GM21360 (cell line): ENCODE results near the gene CGREF1.

Experiments used
- ATAC-seq: cut with Tn5 transposase; IDR thresholded peaks from one replicate; pipeline ENCODE4 v1.9.1; 2021; ENCODE audit warnings: mild to moderate bottlenecking, moderate library complexity; ENCODE audit not compliant: unreplicated experiment

The CGREF1 gene

GRCh38 chr2:27089111-27089954 is 29.6 kb downstream of the CGREF1 start:
- ATAC-seq, result no peak

GRCh38 chr2:27088634-27089033 is 30.3 kb downstream of the CGREF1 start:
- ATAC-seq, result no peak

DNA sequence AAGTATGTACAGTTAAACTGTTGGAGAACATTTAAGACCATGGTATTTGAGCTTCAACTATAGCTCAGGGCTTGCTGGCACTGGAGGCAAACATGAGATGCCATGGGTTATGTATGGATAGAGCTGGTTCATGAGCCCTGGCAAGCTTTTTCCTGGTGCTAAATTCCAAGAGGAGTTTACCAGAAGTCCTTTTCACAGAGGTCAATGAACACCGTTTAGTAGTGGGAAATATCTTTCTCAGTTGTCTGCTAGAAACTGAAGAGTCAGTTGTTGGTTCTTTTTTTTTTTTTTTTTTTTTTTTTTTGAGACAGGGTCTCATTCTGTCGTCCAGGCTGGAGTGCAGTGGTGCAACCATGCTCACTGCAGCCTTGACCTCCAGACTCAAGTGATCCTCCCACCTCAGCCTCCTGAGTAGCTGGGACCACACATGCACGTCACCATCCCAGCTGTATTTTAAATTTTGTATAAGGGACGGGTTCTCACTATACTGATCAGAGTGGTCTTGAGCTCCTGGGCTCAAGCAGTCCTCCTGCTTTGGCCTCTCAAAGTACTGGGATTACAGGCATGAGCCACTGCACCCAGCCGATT is 31.0 kb downstream of the CGREF1 start:
- ATAC-seq, result no peak

GRCh38 chr2:27086724-27087593 is 32.0 kb downstream of the CGREF1 start, which contains the start of gene KHK:
KHK (plus strand) TSS chr2:27086772; CDS start chr2:27087260, 488 bp downstream.
- ATAC-seq, result peak; percentile 5

- peak; percentile 78 for ATAC-seq
Observed at GRCh38 chr2:27086090-27086723, 32.7 kb downstream of the CGREF1 start.

- ATAC-seq, result no peak
Observed at GRCh38 chr2:27085673-27086089, 33.2 kb downstream of the CGREF1 start.

DNA sequence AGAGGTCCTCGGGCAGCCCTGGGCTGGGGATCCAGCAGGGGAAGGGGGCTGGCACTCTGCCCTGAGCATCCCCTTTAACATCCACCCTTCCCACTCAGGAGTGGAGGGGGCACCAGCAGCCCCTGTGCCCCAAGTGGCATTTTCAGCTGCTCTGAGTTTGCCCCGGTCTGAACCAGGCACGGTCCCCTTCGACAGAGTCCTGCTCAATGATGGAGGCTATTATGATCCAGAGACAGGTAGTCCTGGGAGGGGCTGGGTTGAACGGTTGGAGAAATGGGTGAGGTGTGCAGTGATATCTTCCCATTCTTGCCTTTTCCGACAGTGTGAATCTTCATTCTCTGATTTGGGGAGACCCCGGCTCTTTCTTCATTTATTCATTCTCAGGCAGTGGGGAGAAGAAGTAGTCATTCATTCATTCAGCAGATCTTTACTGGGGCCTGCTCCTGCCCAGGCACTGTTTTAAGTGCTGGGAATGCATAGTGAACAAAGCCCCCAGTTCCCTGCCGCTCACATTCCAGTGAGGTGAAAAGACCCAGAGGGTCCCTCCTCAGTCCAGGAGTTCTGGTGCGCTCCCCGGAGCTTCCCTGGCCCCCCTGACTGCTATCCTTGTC is 33.8 kb downstream of the CGREF1 start:
- ATAC-seq, result no peak

- no peak for ATAC-seq
Observed at GRCh38 chr2:27084297-27085061, 34.4 kb downstream of the CGREF1 start.

GRCh38 chr2:27083410-27084296 is 35.3 kb downstream of the CGREF1 start:
- ATAC-seq, result no peak

GRCh38 chr2:27082773-27083409 is 36.0 kb downstream of the CGREF1 start:
- no peak for ATAC-seq

GRCh38 chr2:27081984-27082772 is 36.8 kb downstream of the CGREF1 start:
- ATAC-seq, result no peak

- ATAC-seq, result no peak
Observed at GRCh38 chr2:27080603-27080936, 38.4 kb downstream of the CGREF1 start.

DNA sequence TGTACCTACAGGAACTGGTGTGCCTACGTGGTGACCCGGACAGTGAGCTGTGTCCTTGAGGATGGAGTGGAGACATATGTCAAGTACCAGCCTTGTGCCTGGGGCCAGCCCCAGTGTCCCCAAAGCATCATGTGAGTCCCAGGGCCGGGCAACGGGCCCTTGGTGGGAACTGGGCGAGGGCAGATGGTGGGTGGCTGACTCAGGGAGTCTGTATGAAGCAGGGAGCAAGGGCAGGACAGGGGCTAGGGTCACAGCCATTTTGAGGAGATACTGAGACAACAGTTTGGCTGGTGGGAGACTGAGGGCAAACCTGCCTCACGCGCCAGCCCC is 38.8 kb downstream of the CGREF1 start:
- ATAC-seq, result no peak

GRCh38 chr2:27079233-27080139 is 39.4 kb downstream of the CGREF1 start:
- ATAC-seq, result no peak

DNA sequence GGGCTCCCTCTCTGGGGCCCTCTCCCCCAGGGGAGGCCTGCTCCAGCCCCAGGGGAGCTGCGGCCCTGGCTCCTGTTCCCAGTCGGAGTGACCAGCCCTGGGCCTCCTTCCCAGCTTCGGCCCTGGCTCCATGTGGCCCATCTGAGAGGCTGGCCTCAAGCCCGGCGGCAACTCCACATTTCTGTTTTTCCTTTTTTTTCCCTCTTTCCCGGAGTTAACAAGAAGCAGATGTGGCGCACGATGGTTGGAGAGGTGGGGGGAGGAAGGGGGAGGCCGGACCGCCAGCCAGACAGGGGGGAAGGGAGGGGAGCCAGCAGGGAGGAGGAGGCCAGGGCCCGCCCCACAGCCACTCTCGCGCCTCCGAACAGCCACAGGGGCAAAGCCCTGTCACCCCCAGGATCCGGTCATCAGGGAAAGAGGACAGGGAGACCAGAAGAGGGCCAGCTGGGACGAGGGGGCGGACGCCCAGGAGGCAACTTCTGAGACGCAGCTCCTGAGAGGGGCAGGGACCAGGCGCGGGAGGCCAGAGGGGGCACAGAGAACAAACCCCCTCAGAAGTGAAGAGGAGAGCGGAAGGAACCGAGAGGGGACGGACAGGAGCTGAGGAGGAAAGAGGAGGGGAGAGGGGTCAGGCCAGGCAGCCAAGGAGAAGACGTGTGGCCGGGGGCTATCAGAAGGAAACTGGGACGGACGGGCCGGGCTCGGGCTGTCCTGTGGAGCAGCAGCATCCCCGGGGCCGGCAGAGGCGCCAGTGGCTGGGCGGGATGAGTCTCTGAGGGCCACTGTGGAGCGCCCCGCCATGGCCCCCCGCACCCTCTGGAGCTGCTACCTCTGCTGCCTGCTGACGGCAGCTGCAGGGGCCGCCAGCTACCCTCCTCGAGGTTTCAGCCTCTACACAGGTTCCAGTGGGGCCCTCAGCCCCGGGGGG is 40.4 kb downstream of the CGREF1 start, which contains the start of gene EMILIN1:
TSS of gene EMILIN1 (plus strand) at position 349 of the 928 bp plus-strand sequence. CDS start at position 800, 451 bp downstream.
- ATAC-seq, result no peak
